ENCODE measurements around the gene PCDHGA9. TPM values are rescaled to one million over a fixed set of nuclear protein-coding genes. Genes with fewer than 3 reads are reported as not detected.

Gene PCDHGA9
- total and polyA plus RNA-seq, 2 donors (not counting 3 experiments of a cell fraction or from before 2014, with no cell fraction given) = 1.1 to 3.9 TPM

Other genes starting within 250 kb of the PCDHGA9 start
Only the 30 nearest of the 37 such genes appear.
- gene PCDHB9, start 215.6 kb upstream of the PCDHGA9 start, total RNA-seq = 0.16 and 0.20 TPM in 2 replicates
- gene PCDHB9, start 215.6 kb upstream of the PCDHGA9 start, polyA plus RNA-seq = 0.14 and 0.29 TPM in 2 replicates
- 0.62 and 0.81 TPM in 2 replicates for gene PCDHB10, start 210.4 kb upstream of the PCDHGA9 start, total RNA-seq
- 0.51 and 0.68 TPM in 2 replicates for gene PCDHB10, start 210.4 kb upstream of the PCDHGA9 start, polyA plus RNA-seq
- 0.16 and 0.18 TPM in 2 replicates for gene PCDHB11, start 203.2 kb upstream of the PCDHGA9 start, total RNA-seq
- gene PCDHB11, start 203.2 kb upstream of the PCDHGA9 start, polyA plus RNA-seq = 0.11 and 0.13 TPM in 2 replicates
- 0.18 and 0.20 TPM in 2 replicates for gene PCDHB12, start 194.1 kb upstream of the PCDHGA9 start, total RNA-seq
- gene PCDHB12, start 194.1 kb upstream of the PCDHGA9 start, polyA plus RNA-seq = 0.36 and 0.41 TPM in 2 replicates
- 0.65 and 0.77 TPM in 2 replicates for gene PCDHB13, start 188.9 kb upstream of the PCDHGA9 start, total RNA-seq
- 0.57 and 0.64 TPM in 2 replicates for gene PCDHB13, start 188.9 kb upstream of the PCDHGA9 start, polyA plus RNA-seq
- 0.55 and 1.0 TPM in 2 replicates for gene PCDHB14, start 179.4 kb upstream of the PCDHGA9 start, total RNA-seq
- 0.72 and 0.73 TPM in 2 replicates for gene PCDHB14, start 179.4 kb upstream of the PCDHGA9 start, polyA plus RNA-seq
- gene PCDHB15, start 157.4 kb upstream of the PCDHGA9 start, total RNA-seq = 0.55 and 0.69 TPM in 2 replicates
- gene PCDHB15, start 157.4 kb upstream of the PCDHGA9 start, polyA plus RNA-seq = 0.51 and 0.55 TPM in 2 replicates
- 0.39 and 0.46 TPM in 2 replicates for gene SLC25A2, start 98.7 kb upstream of the PCDHGA9 start, total RNA-seq
- gene SLC25A2, start 98.7 kb upstream of the PCDHGA9 start, polyA plus RNA-seq = not detected in 2 replicates
- 55.0 and 62.0 TPM in 2 replicates for gene TAF7, start 82.0 kb upstream of the PCDHGA9 start, total RNA-seq
- 14.2 and 21.8 TPM in 2 replicates for gene TAF7, start 82.0 kb upstream of the PCDHGA9 start, polyA plus RNA-seq
- gene PCDHGA1, start 72.3 kb upstream of the PCDHGA9 start, total RNA-seq = 0.22 and 0.30 TPM in 2 replicates
- 0.44 and 0.45 TPM in 2 replicates for gene PCDHGA1, start 72.3 kb upstream of the PCDHGA9 start, polyA plus RNA-seq
- 0.58 and 1.2 TPM in 2 replicates for gene PCDHGA2, start 64.0 kb upstream of the PCDHGA9 start, total RNA-seq
- gene PCDHGA2, start 64.0 kb upstream of the PCDHGA9 start, polyA plus RNA-seq = 1.9 and 2.0 TPM in 2 replicates
- gene PCDHGA3, start 58.9 kb upstream of the PCDHGA9 start, total RNA-seq = 1.1 and 1.2 TPM in 2 replicates
- gene PCDHGA3, start 58.9 kb upstream of the PCDHGA9 start, polyA plus RNA-seq = 0.88 and 1.2 TPM in 2 replicates
- gene PCDHGB1, start 52.7 kb upstream of the PCDHGA9 start, total RNA-seq = 0.58 and 0.62 TPM in 2 replicates
- 0.39 and 0.48 TPM in 2 replicates for gene PCDHGB1, start 52.7 kb upstream of the PCDHGA9 start, polyA plus RNA-seq
- gene PCDHGA4, start 47.8 kb upstream of the PCDHGA9 start, total RNA-seq = 3.0 TPM in 2 replicates
- gene PCDHGA4, start 47.8 kb upstream of the PCDHGA9 start, polyA plus RNA-seq = 2.4 and 2.6 TPM in 2 replicates
- gene PCDHGB2, start 42.8 kb upstream of the PCDHGA9 start, total RNA-seq = 1.9 and 2.9 TPM in 2 replicates
- 1.1 TPM in 2 replicates for gene PCDHGB2, start 42.8 kb upstream of the PCDHGA9 start, polyA plus RNA-seq
- gene PCDHGA5, start 38.6 kb upstream of the PCDHGA9 start, total RNA-seq = 0.78 and 0.93 TPM in 2 replicates
- gene PCDHGA5, start 38.6 kb upstream of the PCDHGA9 start, polyA plus RNA-seq = 0.36 and 0.51 TPM in 2 replicates
- gene PCDHGB3, start 32.5 kb upstream of the PCDHGA9 start, total RNA-seq = 1.7 and 2.0 TPM in 2 replicates
- 1.4 and 1.8 TPM in 2 replicates for gene PCDHGB3, start 32.5 kb upstream of the PCDHGA9 start, polyA plus RNA-seq
- 2.7 and 2.9 TPM in 2 replicates for gene PCDHGA6, start 28.9 kb upstream of the PCDHGA9 start, total RNA-seq
- 2.6 and 2.7 TPM in 2 replicates for gene PCDHGA6, start 28.9 kb upstream of the PCDHGA9 start, polyA plus RNA-seq
- 1.5 and 1.8 TPM in 2 replicates for gene PCDHGA7, start 20.0 kb upstream of the PCDHGA9 start, total RNA-seq
- 0.68 and 0.84 TPM in 2 replicates for gene PCDHGA7, start 20.0 kb upstream of the PCDHGA9 start, polyA plus RNA-seq
- gene PCDHGB4, start 15.1 kb upstream of the PCDHGA9 start, total RNA-seq = 4.4 and 6.5 TPM in 2 replicates
- gene PCDHGB4, start 15.1 kb upstream of the PCDHGA9 start, polyA plus RNA-seq = 6.9 and 8.1 TPM in 2 replicates
- 0.53 and 0.95 TPM in 2 replicates for gene PCDHGA8, start 10.1 kb upstream of the PCDHGA9 start, total RNA-seq
- 0.43 and 0.44 TPM in 2 replicates for gene PCDHGA8, start 10.1 kb upstream of the PCDHGA9 start, polyA plus RNA-seq
- gene PCDHGB5, start 4.8 kb upstream of the PCDHGA9 start, total RNA-seq = 11.4 and 14.4 TPM in 2 replicates
- gene PCDHGB5, start 4.8 kb upstream of the PCDHGA9 start, polyA plus RNA-seq = 7.9 and 10.1 TPM in 2 replicates
- gene PCDHGB6, start 5.2 kb downstream of the PCDHGA9 start, total RNA-seq = 4.8 and 4.9 TPM in 2 replicates
- 2.2 and 2.3 TPM in 2 replicates for gene PCDHGB6, start 5.2 kb downstream of the PCDHGA9 start, polyA plus RNA-seq
- 4.4 and 5.8 TPM in 2 replicates for gene PCDHGA10, start 10.2 kb downstream of the PCDHGA9 start, total RNA-seq
- gene PCDHGA10, start 10.2 kb downstream of the PCDHGA9 start, polyA plus RNA-seq = 3.6 and 3.7 TPM in 2 replicates
- 12.6 and 13.0 TPM in 2 replicates for gene PCDHGB7, start 14.9 kb downstream of the PCDHGA9 start, total RNA-seq
- gene PCDHGB7, start 14.9 kb downstream of the PCDHGA9 start, polyA plus RNA-seq = 6.5 and 6.9 TPM in 2 replicates
- gene PCDHGA11, start 18.3 kb downstream of the PCDHGA9 start, total RNA-seq = 10.3 and 11.5 TPM in 2 replicates
- gene PCDHGA11, start 18.3 kb downstream of the PCDHGA9 start, polyA plus RNA-seq = 8.0 and 8.1 TPM in 2 replicates
- 7.6 and 9.9 TPM in 2 replicates for gene PCDHGA12, start 27.7 kb downstream of the PCDHGA9 start, total RNA-seq
- 3.2 and 4.2 TPM in 2 replicates for gene PCDHGA12, start 27.7 kb downstream of the PCDHGA9 start, polyA plus RNA-seq
- gene PCDHGC3, start 73.2 kb downstream of the PCDHGA9 start, total RNA-seq = 25.4 and 36.1 TPM in 2 replicates
- gene PCDHGC3, start 73.2 kb downstream of the PCDHGA9 start, polyA plus RNA-seq = 9.2 and 14.9 TPM in 2 replicates
- 0.90 and 2.1 TPM in 2 replicates for gene PCDHGC4, start 82.3 kb downstream of the PCDHGA9 start, total RNA-seq
- gene PCDHGC4, start 82.3 kb downstream of the PCDHGA9 start, polyA plus RNA-seq = 0.25 and 0.32 TPM in 2 replicates
- gene PCDHGC5, start 86.3 kb downstream of the PCDHGA9 start, total RNA-seq = 0.60 and 1.2 TPM in 2 replicates
- gene PCDHGC5, start 86.3 kb downstream of the PCDHGA9 start, polyA plus RNA-seq = 0.21 and 0.48 TPM in 2 replicates

Measured in endothelial cell of umbilical vein (primary cell).